GM21825 (cell line): ENCODE measurements around the gene C16orf74.

Experiments
- ATAC-seq: cut with Tn5 transposase; IDR thresholded peaks from one replicate; pipeline ENCODE4 v1.9.1; 2021; ENCODE audit warnings: mild to moderate bottlenecking, moderate library complexity; ENCODE audit not compliant: unreplicated experiment

The C16orf74 gene

DNA sequence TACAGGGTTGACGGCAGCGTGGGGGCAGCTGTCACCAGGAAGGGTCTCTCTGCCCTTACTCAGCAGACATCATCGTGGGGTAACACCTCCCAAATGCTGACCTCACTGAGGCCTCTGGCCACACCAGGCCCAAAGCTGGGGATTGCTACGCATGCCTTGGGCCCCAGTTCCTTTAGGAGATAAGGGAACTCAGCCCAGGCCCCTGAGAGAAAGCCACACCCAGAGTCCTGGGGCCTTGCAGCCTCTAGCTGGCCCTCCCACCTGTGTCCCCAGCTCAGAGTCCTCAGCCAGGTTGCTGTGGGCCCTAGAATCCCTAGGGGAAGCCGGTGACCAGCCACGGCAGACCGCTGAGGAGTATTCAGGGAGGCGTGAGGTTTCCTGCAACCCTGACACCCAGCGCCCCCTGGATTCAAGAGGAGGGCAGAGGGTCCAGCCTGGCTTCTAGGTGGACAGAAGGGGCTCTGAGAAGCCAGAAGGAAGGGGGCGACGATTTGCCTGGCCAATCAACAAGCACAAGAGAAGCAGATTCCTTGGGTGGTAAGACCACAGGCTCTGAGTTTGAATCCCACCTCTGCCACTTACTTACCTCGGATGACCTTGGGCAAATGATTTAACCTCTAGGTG, 51.8 kb downstream of the C16orf74 start:
- ATAC-seq = no peak

DNA sequence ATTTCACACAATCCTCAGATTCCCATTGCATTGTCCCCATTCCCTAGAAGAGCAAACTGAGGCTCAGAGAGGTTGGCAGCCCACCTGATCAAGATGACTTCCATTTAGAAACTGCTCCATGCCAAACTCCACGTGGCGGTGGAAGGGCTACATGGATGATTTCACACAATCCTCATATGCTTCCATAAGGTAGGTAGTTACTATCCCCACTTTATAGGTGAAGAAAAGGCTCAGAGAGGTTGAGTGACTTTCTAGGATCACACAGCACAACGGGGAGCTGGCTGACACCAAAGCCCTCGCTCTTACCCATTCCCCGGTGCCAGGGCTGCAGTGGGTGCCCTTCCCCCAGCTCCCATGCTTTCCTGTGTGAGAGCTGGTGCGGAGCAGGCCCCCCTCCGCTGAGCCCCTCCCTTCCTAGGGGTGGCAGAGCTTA, 52.4 kb downstream of the C16orf74 start:
- no peak for ATAC-seq

DNA sequence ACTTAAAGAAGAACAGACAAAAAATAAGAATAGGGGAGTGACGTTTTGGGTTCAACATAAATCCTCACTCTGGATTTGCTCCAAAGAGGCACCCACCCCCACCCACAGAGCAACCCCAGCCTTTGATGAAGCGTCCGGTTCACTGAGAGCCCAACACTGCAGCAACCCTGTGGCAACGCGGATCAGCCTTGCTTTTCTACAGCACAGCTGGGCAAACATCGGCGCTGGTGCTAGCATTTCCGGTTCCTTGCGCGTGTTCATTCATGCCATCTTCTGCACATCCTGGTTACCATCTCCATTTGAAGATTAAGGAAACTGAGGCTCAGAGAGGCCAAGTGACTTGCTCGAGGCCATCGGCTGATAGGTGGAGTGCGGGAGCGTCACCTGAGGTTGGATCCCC, 53.5 kb downstream of the C16orf74 start:
- ATAC-seq = no peak

DNA sequence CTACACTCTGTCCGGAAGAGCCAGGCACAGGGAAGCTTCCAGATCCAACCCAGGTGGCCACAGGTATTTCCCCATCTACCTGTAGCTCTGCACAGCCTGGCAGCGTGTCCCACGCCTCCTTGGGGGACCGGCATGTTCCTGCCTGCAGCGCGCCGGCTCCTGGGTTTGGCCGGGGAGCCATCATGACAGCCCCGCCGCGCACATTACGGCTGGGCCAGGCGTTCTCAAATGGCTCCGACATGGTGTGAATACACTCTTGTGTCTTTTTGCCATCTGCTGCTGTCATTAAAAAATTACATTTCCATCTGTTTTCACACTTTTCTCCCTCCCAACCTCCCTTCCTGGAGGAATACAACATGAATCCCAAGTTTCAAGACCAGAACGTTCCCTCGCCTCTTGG, 54.1 kb downstream of the C16orf74 start:
- ATAC-seq = no peak

DNA sequence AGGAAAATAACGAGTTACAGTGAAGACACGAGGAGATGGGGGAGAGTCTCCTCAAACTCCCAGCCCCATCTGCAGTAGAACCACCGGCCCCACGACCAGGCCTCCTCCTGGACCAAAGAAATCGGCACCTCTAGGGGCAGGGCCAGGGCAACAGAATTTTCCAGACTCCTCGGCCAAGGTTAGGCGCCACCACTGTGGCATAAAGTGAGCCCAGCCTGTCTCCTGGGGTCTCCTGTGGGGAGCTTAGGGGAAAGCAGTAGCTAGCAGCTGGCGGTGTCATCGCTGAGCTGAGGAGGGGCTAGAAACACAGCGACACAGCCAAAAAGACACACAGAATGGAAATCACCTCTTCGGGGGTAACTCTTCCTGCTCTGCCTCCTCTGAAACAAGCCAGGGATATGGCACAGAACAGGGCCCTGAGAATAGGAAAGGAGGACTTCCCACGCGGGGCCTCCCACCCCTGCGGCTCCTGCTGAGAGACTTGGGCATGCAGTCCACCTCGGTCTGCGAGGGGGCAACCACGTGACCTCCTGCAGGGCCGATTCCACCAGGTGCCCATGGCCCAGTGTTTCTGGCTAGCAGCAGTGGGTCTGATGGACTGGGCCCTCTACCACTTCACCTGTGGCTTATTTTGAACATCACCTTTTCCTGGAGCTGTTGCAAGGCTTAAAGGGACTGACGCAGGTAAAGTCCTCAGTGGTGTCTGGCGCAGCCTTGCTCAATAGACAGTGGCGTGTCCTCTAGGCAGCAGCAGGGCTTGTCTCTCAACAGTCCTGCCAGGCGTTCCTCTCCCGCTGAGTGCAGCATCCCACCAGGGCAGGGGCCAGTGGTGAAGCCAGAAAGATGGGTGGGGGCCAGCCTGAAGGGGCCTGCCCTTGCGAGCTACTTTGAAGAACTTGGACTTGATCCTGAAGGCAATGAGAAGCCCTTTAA, 55.4 kb downstream of the C16orf74 start:
- no peak for ATAC-seq

DNA sequence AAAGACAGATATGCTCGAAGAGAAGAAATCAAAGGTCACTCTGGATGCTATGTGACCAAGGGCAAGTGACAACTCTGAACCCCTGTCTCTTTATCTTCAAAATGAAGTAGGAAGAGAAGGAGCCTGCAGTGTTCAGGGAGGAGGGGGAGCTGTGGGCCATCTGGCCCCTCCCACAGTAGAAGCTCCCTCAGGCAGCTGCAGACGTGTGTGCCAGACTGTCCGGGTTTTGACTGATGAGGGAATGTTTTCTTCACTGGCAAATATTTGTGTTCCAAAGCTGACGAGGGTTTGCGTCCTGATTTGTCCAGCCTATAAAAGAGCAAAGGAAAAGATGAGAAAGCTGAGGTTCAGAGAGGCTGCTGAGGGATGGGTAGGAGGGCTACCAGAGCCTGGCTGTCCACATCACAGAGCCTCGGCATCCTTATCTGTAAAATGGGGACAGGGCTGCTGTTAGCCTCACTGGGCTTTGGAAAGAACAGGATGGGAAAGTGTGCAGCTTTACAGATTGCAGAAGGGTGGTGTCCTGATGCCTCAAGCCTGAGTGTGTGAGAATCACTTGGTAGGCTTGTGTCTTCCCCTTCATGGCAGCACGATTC, 60.3 kb downstream of the C16orf74 start:
- no peak for ATAC-seq

DNA sequence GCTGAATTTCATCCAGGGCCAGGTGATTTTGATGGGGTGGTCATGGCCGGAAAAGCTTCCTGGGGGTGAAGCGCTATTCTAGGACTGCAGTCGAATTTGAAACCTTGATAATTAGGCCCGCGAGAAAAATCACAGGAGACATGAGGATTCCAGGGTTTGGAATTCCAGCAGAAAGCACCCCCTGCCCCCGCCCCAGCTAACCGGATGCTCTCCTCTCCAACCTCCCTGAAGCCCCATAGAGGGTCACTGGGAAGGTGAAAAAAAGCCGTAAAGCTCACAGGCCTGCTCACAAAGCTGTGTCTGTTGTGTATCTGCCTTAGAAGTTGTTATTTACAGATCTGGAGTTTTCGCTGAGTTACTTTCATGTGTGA, 61.0 kb downstream of the C16orf74 start:
- no peak for ATAC-seq

DNA sequence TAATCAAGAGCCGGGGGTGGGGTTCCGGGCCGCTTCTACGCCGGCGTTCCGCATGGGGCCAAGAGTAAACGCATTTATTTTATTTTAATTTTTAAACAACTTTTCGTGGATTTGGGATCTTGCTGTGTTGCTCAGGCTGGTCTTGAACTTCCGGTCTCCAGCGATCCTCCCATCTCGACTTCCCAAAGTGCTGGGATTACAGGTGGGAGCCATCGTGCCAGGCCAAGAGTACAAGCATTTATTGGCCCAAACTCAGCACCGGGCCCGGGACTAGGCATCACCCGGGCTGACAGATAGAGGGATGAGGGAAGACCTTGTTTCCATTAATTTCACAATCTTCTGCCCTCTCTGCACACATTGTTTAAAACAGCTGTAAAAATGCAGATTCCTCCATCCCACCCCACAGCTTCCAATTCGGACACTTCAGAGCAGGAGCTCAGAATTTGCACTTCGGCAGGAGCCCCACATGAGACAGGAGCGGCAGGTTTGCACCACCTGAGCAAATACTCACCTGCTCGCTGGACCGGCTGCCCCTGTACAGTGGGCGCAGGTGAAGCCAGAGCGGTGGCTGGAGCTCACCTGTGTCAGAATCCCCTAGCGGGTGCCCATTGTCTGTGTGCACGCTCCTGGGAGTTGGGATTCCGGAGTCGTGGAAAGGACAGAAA, 61.5 kb downstream of the C16orf74 start:
- no peak for ATAC-seq

DNA sequence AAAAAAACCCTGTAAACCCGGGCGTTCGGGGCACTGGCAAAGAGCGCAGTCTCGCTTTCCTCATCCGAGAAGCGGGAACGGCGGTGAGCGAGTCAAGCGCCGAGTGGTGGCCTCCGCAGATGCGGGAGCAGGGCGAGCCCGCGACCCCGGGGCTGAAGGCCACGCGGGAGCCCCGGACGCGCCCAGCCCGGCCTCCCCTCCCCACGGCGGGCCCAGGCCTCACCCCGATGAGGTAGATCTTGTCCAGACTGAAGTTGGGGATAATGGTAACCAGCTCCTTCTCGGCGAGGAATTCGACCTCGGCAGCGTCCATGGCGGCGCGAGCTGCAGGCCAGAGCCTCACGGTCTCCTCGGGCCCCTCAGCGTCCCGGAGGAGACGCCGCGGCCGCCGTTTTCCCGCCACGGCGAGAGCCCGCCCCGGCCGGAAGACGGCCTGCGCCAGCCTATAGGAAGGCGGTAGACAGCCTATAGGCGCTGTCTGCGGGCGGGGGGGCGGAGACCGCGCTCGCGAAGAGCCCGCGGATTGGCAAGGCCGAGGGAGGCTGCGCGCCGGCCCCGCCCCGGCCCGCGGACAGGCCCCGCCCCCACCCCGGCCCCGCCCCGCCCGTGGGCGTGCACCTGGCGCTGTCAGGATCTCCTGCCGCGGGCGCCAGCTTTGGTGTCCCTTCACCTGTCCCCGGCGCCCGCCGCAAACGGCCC, 62.2 kb downstream of the C16orf74 start, which contains the start of gene GINS2:
Gene GINS2, minus strand, starts transcription at position 369 of the 699 bp plus-strand sequence. Its CDS starts 56 bp downstream, at position 313.
- ATAC-seq = peak; percentile 84

DNA sequence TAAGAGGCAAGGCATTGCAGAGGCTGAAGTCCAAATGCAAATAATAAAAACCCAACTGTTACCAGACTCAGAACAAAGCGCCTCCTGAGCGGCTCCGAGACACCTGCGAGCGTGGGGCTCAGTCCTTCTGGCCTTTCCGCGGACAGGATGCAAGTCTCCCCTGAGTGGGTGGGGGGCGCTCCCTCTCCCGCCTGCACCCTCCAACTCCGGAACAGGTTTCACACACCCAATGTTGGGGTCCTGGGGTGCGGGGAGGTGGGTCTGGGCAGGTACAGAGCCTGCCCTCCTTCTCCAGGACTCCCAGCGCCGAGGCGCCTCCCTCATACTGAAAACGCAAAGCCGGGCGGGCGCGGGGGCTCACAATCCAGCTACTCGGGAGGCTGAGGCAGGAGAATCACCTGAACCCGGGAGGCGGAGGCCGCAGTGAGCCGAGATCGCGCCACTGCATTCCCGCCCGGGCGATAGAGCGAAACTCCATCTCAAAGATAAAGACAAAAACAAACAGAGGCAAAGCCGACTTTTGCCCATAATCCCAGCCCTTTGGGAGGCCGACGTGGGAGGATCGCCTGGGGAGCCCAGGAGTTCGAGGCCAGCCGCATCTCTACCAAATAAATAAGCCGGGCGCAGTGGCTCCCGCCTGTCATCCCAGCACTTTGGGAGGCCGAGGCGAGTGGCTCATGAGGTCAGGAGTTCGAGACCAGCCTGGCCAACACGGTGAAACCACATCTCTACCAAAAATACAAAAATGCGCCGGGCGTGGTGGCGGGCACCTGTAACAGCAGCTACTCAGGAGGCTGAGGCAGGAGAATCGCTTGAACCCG, 63.0 kb downstream of the C16orf74 start:
- no peak for ATAC-seq

DNA sequence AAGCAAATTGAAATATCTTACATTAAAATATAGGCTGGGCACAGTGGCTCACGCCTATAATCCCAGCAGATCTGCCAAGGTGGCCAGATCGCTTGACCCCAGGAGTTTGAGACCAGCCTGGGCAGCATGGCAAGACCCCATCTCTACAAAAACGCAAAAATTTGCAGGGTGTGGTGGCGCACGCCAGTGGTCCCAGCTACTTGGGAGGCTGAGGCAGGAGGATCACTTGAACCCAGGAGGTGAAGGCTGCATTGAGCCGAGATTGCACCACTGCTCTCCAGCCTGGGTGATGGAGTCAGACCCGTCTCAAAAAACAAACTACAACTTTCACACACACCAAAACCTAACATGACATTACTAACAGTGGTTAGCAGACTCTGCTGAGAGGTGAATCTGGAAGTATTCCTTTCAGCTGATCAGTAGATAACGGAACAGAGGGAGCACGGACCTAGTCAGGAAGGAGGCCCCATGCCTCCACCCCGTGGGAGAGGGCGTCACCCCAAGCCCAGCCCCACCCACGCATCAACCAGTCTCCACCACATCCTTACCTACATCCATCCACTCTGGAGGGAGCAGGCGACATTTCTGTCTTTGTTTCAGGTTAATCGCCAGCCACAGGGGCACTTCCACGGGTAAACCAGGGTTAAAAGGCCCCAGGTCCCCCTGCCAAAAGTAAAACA, 63.8 kb downstream of the C16orf74 start:
- no peak for ATAC-seq

DNA sequence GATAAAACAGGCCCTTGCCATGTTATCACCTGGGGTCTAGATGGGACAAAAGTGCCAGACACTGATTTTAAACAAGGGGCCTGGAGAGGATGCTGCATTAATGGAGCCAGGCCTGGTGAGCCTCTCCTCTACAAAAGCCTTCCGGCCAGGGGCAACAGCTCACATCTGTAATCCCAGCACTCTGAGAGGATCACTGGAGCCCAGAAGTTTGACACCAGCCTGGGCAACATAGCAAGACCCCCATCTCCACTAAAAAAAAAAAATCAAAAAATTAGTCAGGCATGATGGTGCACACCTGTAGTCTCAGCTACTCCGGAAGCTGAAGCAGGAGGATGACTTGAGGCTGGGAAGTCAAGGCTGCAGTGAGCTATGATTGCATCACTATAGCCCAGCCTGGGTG, 65.6 kb downstream of the C16orf74 start:
- ATAC-seq = no peak

DNA sequence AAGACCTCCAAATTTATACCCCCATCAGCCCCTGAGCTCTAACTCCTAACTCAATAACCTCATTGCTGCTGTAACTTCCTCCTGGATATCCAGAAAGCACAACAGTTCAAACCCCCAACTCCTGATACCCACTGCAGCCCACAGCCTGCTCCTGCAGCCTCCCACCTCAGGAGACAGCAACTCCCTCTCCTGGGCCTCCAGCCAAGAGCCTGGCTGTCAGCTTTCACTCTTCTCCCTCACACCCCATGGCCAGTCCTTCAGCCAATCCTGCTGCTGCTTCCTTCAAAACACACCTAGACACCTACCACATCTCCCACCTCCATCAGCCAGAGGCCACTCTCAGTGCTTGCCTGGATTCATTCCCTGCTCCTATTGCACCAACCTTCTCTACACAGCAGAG, 67.5 kb downstream of the C16orf74 start:
- no peak for ATAC-seq

DNA sequence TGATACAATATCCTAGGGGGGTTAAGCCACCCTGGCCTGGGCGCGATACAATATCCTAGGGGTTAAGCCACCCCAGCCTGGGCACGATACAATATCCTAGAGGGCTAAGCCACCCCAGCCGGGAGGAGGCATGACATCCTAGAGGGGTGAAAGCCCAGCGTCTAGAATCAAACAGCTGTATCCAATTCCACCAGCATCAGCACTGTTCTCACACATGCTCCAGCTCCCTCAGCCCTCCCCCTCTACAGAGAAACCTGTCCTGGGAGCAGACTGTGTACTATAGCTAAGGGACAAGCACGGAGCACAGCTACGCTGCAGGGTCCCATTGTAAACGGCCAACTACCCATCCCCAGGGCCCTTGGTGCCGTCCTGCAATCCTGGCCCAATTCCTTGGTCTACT, 68.4 kb downstream of the C16orf74 start:
- ATAC-seq = no peak

DNA sequence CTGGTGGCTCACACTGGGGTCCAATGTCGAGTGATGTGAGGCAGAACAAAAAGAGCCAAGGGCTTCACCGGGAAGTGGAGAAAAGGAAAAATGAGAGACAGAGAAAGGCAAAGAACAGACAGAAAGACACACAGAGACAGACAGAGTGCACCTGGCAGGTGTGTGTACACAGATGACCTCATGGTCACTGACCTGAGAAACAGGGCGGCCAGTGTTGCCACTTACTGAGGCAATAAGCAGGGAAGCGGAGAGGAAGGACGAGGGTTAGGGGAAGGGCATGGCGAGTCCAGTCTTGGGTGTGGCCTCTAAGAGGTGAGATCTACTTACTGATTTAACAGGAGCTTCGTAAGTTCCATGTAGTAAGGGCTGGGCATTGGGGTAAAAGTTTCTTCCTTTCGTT, 69.6 kb downstream of the C16orf74 start:
- ATAC-seq = no peak

DNA sequence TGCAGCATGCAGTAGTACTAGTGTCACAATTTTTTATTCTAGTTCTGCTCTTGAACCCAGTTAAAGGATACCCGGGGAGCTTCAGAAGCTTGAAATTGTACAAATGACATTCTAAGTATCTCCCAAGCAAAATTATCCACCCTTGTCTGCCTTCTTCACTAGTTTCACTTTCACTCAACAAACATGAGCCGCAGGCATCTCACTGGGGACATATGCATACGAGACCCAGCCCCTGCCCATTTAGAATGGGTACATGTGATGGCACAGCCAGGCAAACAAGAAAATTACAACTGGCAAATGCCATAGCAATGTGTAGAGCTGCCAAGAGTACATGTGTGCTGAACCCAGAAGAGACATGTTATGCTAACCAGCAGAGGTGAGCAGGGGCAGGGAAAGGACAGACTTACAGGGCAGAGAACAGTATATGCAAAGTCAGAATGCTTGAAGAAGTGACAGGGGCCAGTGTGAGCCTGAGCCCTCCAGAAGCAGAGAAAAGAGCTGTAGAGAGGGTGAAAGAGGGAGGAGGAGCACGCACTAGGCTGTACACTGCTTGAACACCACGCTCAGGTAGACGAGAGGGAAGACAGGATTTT, 70.4 kb downstream of the C16orf74 start:
- no peak for ATAC-seq

DNA sequence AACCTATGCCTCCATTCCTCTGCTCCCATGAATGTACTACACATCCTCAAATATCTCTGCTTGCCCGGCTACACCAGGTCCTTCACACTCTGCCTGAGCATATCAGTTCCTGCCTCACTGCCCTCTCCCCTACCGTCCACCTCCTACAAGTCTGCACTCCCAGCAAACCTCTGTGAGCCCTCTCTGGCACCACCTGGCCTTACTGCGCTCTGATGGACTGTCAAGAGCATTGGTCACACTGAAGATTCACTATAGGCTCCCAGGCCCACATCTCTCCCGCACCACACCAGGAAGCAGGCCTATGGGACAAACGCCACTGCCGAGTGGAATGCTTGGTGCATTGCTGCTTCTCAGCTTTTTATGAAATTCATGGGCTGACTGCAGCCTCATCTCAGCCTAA, 71.0 kb downstream of the C16orf74 start:
- no peak for ATAC-seq

DNA sequence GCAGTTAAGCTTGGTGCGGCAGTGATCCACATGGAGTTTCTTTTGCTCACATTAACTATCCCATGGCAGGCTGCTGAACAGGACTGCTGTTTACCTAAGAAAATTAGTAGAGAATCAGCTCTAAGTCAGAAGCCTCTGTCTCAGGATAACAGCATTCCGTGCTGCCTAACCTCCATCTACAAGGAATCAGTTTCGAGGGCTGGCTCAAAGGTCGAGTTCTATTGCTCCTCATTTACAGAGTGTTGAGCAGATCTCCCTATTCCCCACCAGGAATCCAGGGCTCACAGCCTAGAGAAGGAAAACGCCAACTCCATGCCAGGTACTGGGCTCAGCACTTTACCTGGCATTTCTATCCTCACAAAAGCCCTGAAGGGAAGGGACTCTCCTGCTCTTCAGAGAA, 72.1 kb downstream of the C16orf74 start:
- ATAC-seq = no peak

DNA sequence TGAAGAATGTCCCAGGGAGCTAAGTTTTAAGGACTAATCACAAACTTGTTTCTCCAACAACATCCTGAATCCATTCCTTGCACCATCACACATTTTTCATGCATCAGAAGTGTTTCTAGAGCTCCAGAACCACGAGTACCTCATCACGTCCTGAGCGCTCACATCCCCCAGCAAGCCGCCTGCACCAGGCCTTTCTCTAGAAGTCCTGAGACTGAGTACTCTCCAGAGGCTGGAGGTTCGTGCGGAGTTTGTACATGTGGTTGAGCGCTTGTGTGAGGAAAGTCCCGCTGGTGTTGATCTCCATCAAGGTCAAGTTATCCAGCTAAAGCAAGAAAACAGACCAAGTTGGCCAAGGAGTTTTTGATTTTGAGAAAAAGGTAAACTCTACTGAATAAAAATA, 72.9 kb downstream of the C16orf74 start:
- ATAC-seq = no peak
